ENCODE data around the gene DDX41.
A peak's percentile ranks its signal among the peaks of the same experiment; 100 is the strongest.

Gene DDX41

DNA sequence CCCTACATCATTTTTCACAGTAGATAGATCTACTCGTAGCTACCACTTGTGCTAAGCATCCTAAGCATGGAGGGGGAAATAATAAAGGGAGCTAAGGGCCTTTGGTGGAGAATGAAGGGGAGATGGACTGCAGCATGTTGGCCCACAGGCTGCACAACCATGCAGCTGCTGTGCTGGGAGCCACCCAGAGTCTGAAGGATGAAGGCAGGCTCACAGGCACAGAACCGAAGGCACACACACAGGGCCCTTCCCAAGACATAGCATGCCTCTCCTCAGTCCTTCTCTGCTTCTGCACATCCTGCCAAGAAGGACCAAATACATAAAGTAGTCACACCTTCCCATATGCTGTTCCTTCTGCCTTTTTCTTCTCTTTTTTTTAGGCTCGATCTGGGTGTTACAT is 31.0 kb upstream of the DDX41 start:
- Histone ChIP-seq H3K4me2 (ENCODE audit: insufficient read depth, low read length, poor library complexity, severe bottlenecking) (no peak overlapping the region), H2AFZ (ENCODE audit: low read length) (no peak overlapping the region), H2BK5ac (ENCODE audit: low read length) (no peak overlapping the region), H3K79me1 (ENCODE audit: low read depth, low read length) (no peaks in the 10 kb centered on the region), H3K36me3 (replicated peaks in 1 of 2; ENCODE audit: control insufficient read depth in 2 of 2, insufficient read depth in 2 of 2, low read length in 2 of 2) (peaks cover 10 to 62% of the 10 kb centered on the region in 2 donors), H3K14ac (ENCODE audit: low read length) (no peak overlapping the region), H2BK12ac (ENCODE audit: low read length) (no peak overlapping the region), H3K4me3 (ENCODE audit: low read length in 2 of 2) (no peak overlapping the region), H3K27ac (replicated peaks; ENCODE audit: low read length) (no peak overlapping the region), H3K4me1 (ENCODE audit: control insufficient read depth in 2 of 2, insufficient read depth in 1 of 2, low read depth in 1 of 2, low read length in 2 of 2) (peaks cover 17 to 24% of the 10 kb centered on the region in 2 donors), H4K91ac (ENCODE audit: low read depth, low read length, poor library complexity) (no peak overlapping the region), H4K8ac (ENCODE audit: low read depth, low read length) (no peak overlapping the region), H2BK120ac (ENCODE audit: low read depth, low read length) (no peak overlapping the region), H2BK15ac (ENCODE audit: low read length) (no peak overlapping the region), H3K4ac (ENCODE audit: low read length) (no peak overlapping the region), H3K9ac (ENCODE audit: low read depth, low read length, poor library complexity) (peak overlapping the region; percentile 6), H2AK5ac (ENCODE audit: low read depth, low read length) (no peak overlapping the region), H3K9me3 (replicated peaks in 1 of 2; ENCODE audit: control insufficient read depth in 2 of 2, insufficient read depth in 1 of 2, low read depth in 1 of 2, low read length in 2 of 2) (no peaks in the 10 kb centered on the region), H3K23ac (ENCODE audit: low read depth, low read length, poor library complexity) (no peak overlapping the region), H3K27me3 (ENCODE audit: control insufficient read depth in 3 of 3, insufficient read depth in 3 of 3, low read depth in 1 of 3, low read length in 3 of 3) (no peaks in the 10 kb centered on the region), H3K18ac (ENCODE audit: low read length) (no peak overlapping the region)
- no peak for DNase-seq (ENCODE audit: low spot score)
- no CpG with 5 or more reads among the region's 3 CpGs for WGBS, 2 donors (ENCODE audit: extremely low coverage in 2 of 2, insufficient read length in 2 of 2, insufficient replicate concordance in 1 of 2)

DNA sequence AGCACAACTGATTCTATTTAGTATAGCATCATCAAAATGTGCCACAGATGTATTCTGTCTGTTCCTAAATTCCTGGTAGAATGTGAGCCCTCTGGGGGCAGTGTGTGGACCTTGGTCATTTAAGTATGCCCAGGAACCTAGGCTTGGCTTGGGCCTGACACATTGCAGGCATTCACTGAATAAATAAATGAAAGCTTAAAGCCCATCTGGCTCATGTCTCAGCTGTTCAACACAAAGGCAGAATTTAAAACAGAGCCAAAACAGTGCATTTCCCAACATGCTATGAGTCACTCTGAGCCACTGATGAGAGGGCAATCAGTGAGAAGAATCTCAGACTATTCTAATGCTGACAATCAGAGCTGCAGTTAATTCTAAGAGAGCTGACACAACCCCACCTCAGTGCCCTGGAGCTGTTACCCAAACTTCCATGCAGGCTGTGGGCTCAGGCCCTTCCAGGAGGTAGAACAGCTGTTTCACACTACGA is 29.5 kb upstream of the DDX41 start:
- no peak overlapping the region for H2BK5ac ChIP-seq (ENCODE audit: low read length)
- H3K18ac ChIP-seq (ENCODE audit: low read length): no peak overlapping the region
- H3K23ac ChIP-seq (ENCODE audit: low read depth, low read length, poor library complexity): no peak overlapping the region
- H3K27me3 ChIP-seq (ENCODE audit: control insufficient read depth in 3 of 3, insufficient read depth in 3 of 3, low read depth in 1 of 3, low read length in 3 of 3): no peaks in the 10 kb centered on the region
- no peak overlapping the region for H3K14ac ChIP-seq (ENCODE audit: low read length)
- no peak overlapping the region for H4K8ac ChIP-seq (ENCODE audit: low read depth, low read length)
- peak overlapping the region; percentile 14 for H3K27ac ChIP-seq (replicated peaks; ENCODE audit: low read length)
- no peak overlapping the region for H2BK12ac ChIP-seq (ENCODE audit: low read length)
- H3K9me3 ChIP-seq (replicated peaks in 1 of 2; ENCODE audit: control insufficient read depth in 2 of 2, insufficient read depth in 1 of 2, low read depth in 1 of 2, low read length in 2 of 2): no peaks in the 10 kb centered on the region
- H2AFZ ChIP-seq (ENCODE audit: low read length): no peak overlapping the region
- H2BK120ac ChIP-seq (ENCODE audit: low read depth, low read length): no peak overlapping the region
- peaks cover 6 to 60% of the 10 kb centered on the region in 2 donors for H3K36me3 ChIP-seq (replicated peaks in 1 of 2; ENCODE audit: control insufficient read depth in 2 of 2, insufficient read depth in 2 of 2, low read length in 2 of 2)
- no peak overlapping the region for H3K9ac ChIP-seq (ENCODE audit: low read depth, low read length, poor library complexity)
- H3K4me3 ChIP-seq (ENCODE audit: low read length in 2 of 2): no peak overlapping the region
- no peaks in the 10 kb centered on the region for H3K79me1 ChIP-seq (ENCODE audit: low read depth, low read length)
- no peak overlapping the region for H2BK15ac ChIP-seq (ENCODE audit: low read length)
- H4K91ac ChIP-seq (ENCODE audit: low read depth, low read length, poor library complexity): no peak overlapping the region
- peaks cover 17 to 27% of the 10 kb centered on the region in 2 donors for H3K4me1 ChIP-seq (ENCODE audit: control insufficient read depth in 2 of 2, insufficient read depth in 1 of 2, low read depth in 1 of 2, low read length in 2 of 2)
- DNase-seq (ENCODE audit: low spot score): no peak
- H2AK5ac ChIP-seq (ENCODE audit: low read depth, low read length): no peak overlapping the region
- no CpG with 5 or more reads among the region's 1 CpG for WGBS, 2 donors (ENCODE audit: extremely low coverage in 2 of 2, insufficient read length in 2 of 2, insufficient replicate concordance in 1 of 2)
- no peak overlapping the region for H3K4ac ChIP-seq (ENCODE audit: low read length)
- H3K4me2 ChIP-seq (ENCODE audit: insufficient read depth, low read length, poor library complexity, severe bottlenecking): no peak overlapping the region

DNA sequence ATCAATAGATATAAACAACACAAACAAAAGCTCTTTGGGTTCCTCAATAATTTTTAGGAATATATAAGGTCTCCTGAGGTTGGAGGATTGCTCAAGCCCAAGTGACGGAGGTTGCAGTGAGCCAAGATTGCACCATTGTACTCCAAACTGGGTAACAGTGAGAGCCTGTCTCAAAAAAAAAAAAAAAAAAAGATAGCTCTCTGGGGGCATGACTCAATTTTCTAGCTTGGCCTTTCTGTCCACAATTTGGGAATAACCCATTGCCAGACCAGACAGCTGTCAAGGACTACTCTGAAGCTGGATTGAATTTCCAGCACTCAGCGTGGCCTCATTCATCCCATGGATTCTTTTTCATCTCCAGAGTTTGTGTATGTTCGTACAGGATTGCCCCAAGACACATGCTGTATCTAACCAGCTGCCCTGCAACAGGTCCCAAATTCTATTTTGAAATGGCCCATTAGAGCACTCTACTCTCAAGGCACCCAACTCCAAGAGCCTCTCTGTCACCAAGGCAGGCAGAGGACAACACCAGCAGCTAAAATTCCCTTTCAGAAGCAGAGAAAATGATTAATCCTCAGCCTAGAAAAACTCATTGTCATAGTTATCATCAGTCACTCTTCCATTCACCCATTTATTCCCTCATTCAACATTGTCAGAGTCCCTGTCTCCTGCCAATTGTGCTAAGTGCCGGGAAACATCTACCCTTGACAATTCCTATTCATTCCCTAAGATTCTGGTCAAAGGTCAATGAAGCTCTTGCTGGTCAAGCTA is 28.9 kb upstream of the DDX41 start:
- no CpG with 5 or more reads among the region's 4 CpGs for WGBS, 2 donors (ENCODE audit: extremely low coverage in 2 of 2, insufficient read length in 2 of 2, insufficient replicate concordance in 1 of 2)
- H3K36me3 ChIP-seq (replicated peaks in 1 of 2; ENCODE audit: control insufficient read depth in 2 of 2, insufficient read depth in 2 of 2, low read length in 2 of 2): peaks cover 6 to 59% of the 10 kb centered on the region in 2 donors
- H3K4me1 ChIP-seq (ENCODE audit: control insufficient read depth in 2 of 2, insufficient read depth in 1 of 2, low read depth in 1 of 2, low read length in 2 of 2): peaks cover 17 to 27% of the 10 kb centered on the region in 2 donors

DNA sequence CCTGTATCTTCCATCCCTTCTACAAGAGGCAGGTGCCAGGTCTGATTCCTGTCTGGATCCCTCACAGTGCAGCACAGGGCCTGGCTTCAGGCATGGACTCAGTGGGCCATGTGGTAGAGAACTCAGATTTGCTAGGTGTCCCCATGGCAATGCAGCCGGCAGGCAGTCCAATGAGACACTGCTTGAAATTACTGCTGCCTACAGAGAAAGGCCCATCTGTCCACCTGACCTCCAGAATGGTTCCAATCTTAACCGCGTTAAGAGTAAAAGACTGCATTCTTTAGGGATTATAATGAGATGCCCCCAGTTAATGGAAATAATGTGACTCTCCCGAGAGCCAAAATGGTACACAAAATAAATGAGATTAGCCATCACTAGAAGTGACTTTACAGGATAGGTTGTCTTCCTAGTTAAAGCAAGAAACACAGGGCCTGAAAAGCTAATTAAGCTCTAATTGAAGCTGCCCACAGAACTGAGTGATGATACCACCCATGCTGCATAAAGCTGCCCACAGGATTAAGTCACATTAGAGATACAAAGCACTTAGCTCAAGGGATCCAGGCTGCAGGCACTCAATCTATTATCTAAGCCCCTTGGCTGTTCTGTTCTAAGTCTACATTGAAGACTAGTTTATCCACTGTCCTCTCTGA is 26.2 kb upstream of the DDX41 start:
- Histone ChIP-seq H2BK12ac (ENCODE audit: low read length) (no peak overlapping the region), H3K4ac (ENCODE audit: low read length) (no peak overlapping the region), H2BK5ac (ENCODE audit: low read length) (no peak overlapping the region), H3K14ac (ENCODE audit: low read length) (no peak overlapping the region), H3K9me3 (replicated peaks in 1 of 2; ENCODE audit: control insufficient read depth in 2 of 2, insufficient read depth in 1 of 2, low read depth in 1 of 2, low read length in 2 of 2) (no peaks in the 10 kb centered on the region), H3K4me1 (ENCODE audit: control insufficient read depth in 2 of 2, insufficient read depth in 1 of 2, low read depth in 1 of 2, low read length in 2 of 2) (peaks cover 17 to 27% of the 10 kb centered on the region in 2 donors), H2AK5ac (ENCODE audit: low read depth, low read length) (no peak overlapping the region), H3K4me3 (ENCODE audit: low read length in 2 of 2) (no peak overlapping the region), H3K27ac (replicated peaks; ENCODE audit: low read length) (peak overlapping the region; percentile 64), H3K9ac (ENCODE audit: low read depth, low read length, poor library complexity) (no peak overlapping the region), H3K27me3 (ENCODE audit: control insufficient read depth in 3 of 3, insufficient read depth in 3 of 3, low read depth in 1 of 3, low read length in 3 of 3) (no peaks in the 10 kb centered on the region), H4K8ac (ENCODE audit: low read depth, low read length) (no peak overlapping the region), H2BK120ac (ENCODE audit: low read depth, low read length) (no peak overlapping the region), H2BK15ac (ENCODE audit: low read length) (no peak overlapping the region), H3K18ac (ENCODE audit: low read length) (no peak overlapping the region), H3K36me3 (replicated peaks in 1 of 2; ENCODE audit: control insufficient read depth in 2 of 2, insufficient read depth in 2 of 2, low read length in 2 of 2) (peaks cover 12 to 59% of the 10 kb centered on the region in 2 donors), H3K23ac (ENCODE audit: low read depth, low read length, poor library complexity) (no peak overlapping the region), H2AFZ (ENCODE audit: low read length) (no peak overlapping the region), H4K91ac (ENCODE audit: low read depth, low read length, poor library complexity) (no peak overlapping the region), H3K79me1 (ENCODE audit: low read depth, low read length) (no peaks in the 10 kb centered on the region), H3K4me2 (ENCODE audit: insufficient read depth, low read length, poor library complexity, severe bottlenecking) (no peak overlapping the region)
- peak; percentile 66 for DNase-seq (ENCODE audit: low spot score)
- WGBS, 2 donors (ENCODE audit: extremely low coverage in 2 of 2, insufficient read length in 2 of 2, insufficient replicate concordance in 1 of 2): no CpG with 5 or more reads among the region's 4 CpGs

More for the DNA sequence above, 28.9 kb upstream of the DDX41 start:
- no peak overlapping the region for H2AK5ac ChIP-seq (ENCODE audit: low read depth, low read length)
- no peak overlapping the region for H2BK15ac ChIP-seq (ENCODE audit: low read length)
- H2BK120ac ChIP-seq (ENCODE audit: low read depth, low read length): no peak overlapping the region
- no peaks in the 10 kb centered on the region for H3K27me3 ChIP-seq (ENCODE audit: control insufficient read depth in 3 of 3, insufficient read depth in 3 of 3, low read depth in 1 of 3, low read length in 3 of 3)
- H3K9me3 ChIP-seq (replicated peaks in 1 of 2; ENCODE audit: control insufficient read depth in 2 of 2, insufficient read depth in 1 of 2, low read depth in 1 of 2, low read length in 2 of 2): no peaks in the 10 kb centered on the region
- H2BK12ac ChIP-seq (ENCODE audit: low read length): no peak overlapping the region
- H3K27ac ChIP-seq (replicated peaks; ENCODE audit: low read length): peak overlapping the region; percentile 14
- H3K79me1 ChIP-seq (ENCODE audit: low read depth, low read length): no peaks in the 10 kb centered on the region
- no peak for DNase-seq (ENCODE audit: low spot score)
- H3K18ac ChIP-seq (ENCODE audit: low read length): no peak overlapping the region
- H2BK5ac ChIP-seq (ENCODE audit: low read length): no peak overlapping the region
- H3K4me2 ChIP-seq (ENCODE audit: insufficient read depth, low read length, poor library complexity, severe bottlenecking): no peak overlapping the region
- H4K8ac ChIP-seq (ENCODE audit: low read depth, low read length): no peak overlapping the region
- H3K9ac ChIP-seq (ENCODE audit: low read depth, low read length, poor library complexity): no peak overlapping the region
- no peak overlapping the region for H2AFZ ChIP-seq (ENCODE audit: low read length)
- H4K91ac ChIP-seq (ENCODE audit: low read depth, low read length, poor library complexity): no peak overlapping the region
- no peak overlapping the region for H3K14ac ChIP-seq (ENCODE audit: low read length)
- no peak overlapping the region for H3K23ac ChIP-seq (ENCODE audit: low read depth, low read length, poor library complexity)
- no peak overlapping the region for H3K4ac ChIP-seq (ENCODE audit: low read length)
- no peak overlapping the region for H3K4me3 ChIP-seq (ENCODE audit: low read length in 2 of 2)
